Aorta (tissue), 5 donors: Measurements from ENCODE around the gene MACROD2. TPM values are rescaled to one million over a fixed set of nuclear protein-coding genes. Genes with fewer than 3 reads are reported as not detected.

ENCODE experiments used
- ATAC-seq: fragments of 200-7000 bp; cut with Tn5 transposase; one replicate; pipeline ENCODE4 v1.9.1; 2022; ENCODE audit warnings: moderate library complexity; ENCODE audit not compliant: low FRiP score
- DNase-seq, 2 donors: peaks; one replicate each; pipeline ENCODE4 v3.0.0-alpha.2; 2020
- H3K27ac ChIP-seq, 2 donors: one replicate each; pipeline ENCODE4 v1.5.1; 2013; ENCODE audit warnings: low read length in 2 of 2, mild to moderate bottlenecking in 2 of 2, moderate library complexity in 2 of 2, control low read depth in 1 of 2, inconsistent platforms in 1 of 2, low read depth in 1 of 2
- H3K27me3 ChIP-seq, 2 donors: one replicate each; pipeline ENCODE4 v1.6.1; 2013; ENCODE audit warnings: control low read depth in 1 of 2, low read length in 1 of 2, mild to moderate bottlenecking in 1 of 2, moderate library complexity in 1 of 2; ENCODE audit not compliant: insufficient read depth in 2 of 2, control insufficient read depth in 1 of 2
- H3K36me3 ChIP-seq, 2 donors: one replicate each; pipeline ENCODE4 v1.6.1; 2013; ENCODE audit warnings: control low read depth in 1 of 2, low read length in 1 of 2, mild to moderate bottlenecking in 1 of 2; ENCODE audit not compliant: insufficient read depth in 2 of 2, control insufficient read depth in 1 of 2
- H3K4me1 ChIP-seq, 2 donors: one replicate each; pipeline ENCODE4 v1.6.1; 2013; ENCODE audit warnings: low read length in 2 of 2, control low read depth in 1 of 2, mild to moderate bottlenecking in 1 of 2, moderate library complexity in 1 of 2; ENCODE audit not compliant: insufficient read depth in 2 of 2, control insufficient read depth in 1 of 2
- H3K4me3 ChIP-seq, 2 donors: one replicate each; pipeline ENCODE4 v1.5.1; 2013; ENCODE audit warnings: low read length in 2 of 2, control low read depth in 1 of 2, mild to moderate bottlenecking in 1 of 2
- H3K9me3 ChIP-seq: one replicate; pipeline ENCODE4 v1.6.1; 2013; ENCODE audit warnings: mild to moderate bottlenecking, low read length; ENCODE audit not compliant: control insufficient read depth
- WGBS, 2 donors: extraction: QIAGEN DNeasy Blood & Tissue Kit; methylation state at CpG; one replicate each; pipeline ENCODE4 v1.1.7; 2013; 5-methylcytosine and 5-hydroxymethylcytosine counted together
- intact Hi-C, 2 donors: fragments of 100-400 bp; cut with DNase I; formaldehyde crosslinking; loops; one replicate each; pipeline versions ENCODE4 v1.14.2 to v1.15.0; 2022
- polyA plus RNA-seq, 2 donors: library from polyadenylated mRNA; stranded (reverse); fragments of 200-250 nt; gene quantifications; one replicate each; pipeline ENCODE4 v1.2.3, GENCODE V29; 2013
- total RNA-seq, 2 donors: library from RNA; stranded (reverse); fragmentation: NEBNext Ultra II Directional; extraction: Animal tissue kit (Norgen Biotek cat#: 25700); gene quantifications; one replicate each; pipeline ENCODE4 v1.2.1, GENCODE V29; 2021
- donor health status: healthy with polysubstance abuse.
- donor health status: Bipolar disorder and iron deficiency.
- donor health status: DM: no; HTN: no; CAD: no.
- donor health status: DM: no; HTN: no; CAD: no.
- donor health status: DM: yes; HTN: yes; CAD: no.

The MACROD2 gene
- total and polyA plus RNA-seq, 4 donors = 0.90 to 11.2 (median 4.8) TPM

- no peak for ATAC-seq
- H3K4me1 ChIP-seq = no peaks in the 10 kb centered on the region
- no peak overlapping the region for H3K4me3 ChIP-seq
- 76 to 80% methylated on average over 2 of the region's 2 CpGs for WGBS, 2 donors
- H3K9me3 ChIP-seq = no peaks in the 10 kb centered on the region
- no peak overlapping the region for H3K27ac ChIP-seq
- no peak for DNase-seq
- no peaks in the 10 kb centered on the region for H3K27me3 ChIP-seq
- H3K36me3 ChIP-seq = no peaks in the 10 kb centered on the region
- intact Hi-C loops = no loop called here
Measured at GRCh38 chr20:15476186-15476585, 1480.9 kb downstream of the MACROD2 start.

GRCh38 chr20:15476781-15477180 lies 1481.5 kb downstream of the MACROD2 start:
- no peaks in the 10 kb centered on the region for H3K27me3 ChIP-seq
- no peaks in the 10 kb centered on the region for H3K9me3 ChIP-seq
- no peak for DNase-seq
- H3K4me1 ChIP-seq = no peaks in the 10 kb centered on the region
- H3K27ac ChIP-seq = no peak overlapping the region
- no peaks in the 10 kb centered on the region for H3K36me3 ChIP-seq
- intact Hi-C loops = no loop called here
- no peak overlapping the region for H3K4me3 ChIP-seq
- WGBS, 2 donors = 92 to 95% methylated on average over 5 of the region's 5 CpGs
- no peak for ATAC-seq

DNA sequence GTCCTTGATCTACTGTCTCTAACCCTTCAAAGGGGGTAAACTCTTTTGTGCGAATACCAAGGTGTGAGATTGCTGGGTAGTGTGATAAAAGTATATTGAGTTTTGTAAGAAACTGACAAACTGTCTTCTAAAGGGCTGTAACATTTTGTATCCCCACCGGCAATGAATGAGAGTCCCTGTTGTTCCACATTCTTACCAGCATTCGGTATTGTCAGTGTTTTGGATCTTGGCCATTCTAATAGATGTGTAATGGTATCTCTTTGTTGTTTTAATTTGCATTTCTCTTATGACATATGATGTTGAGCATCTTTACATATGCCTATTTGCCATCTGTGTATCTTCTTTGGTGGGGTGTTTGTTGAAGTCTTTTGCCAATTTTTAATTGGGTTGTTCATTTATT lies 1487.2 kb downstream of the MACROD2 start:
- intact Hi-C loops = no loop called here
- H3K27ac ChIP-seq = no peak overlapping the region
- ATAC-seq = no peak
- no peak for DNase-seq
- H3K4me1 ChIP-seq = no peaks in the 10 kb centered on the region
- no peaks in the 10 kb centered on the region for H3K36me3 ChIP-seq
- no peaks in the 10 kb centered on the region for H3K9me3 ChIP-seq
- WGBS, 2 donors = 51 to 60% methylated on average over 3 of the region's 3 CpGs
- H3K4me3 ChIP-seq = no peak overlapping the region
- H3K27me3 ChIP-seq = no peaks in the 10 kb centered on the region

DNA sequence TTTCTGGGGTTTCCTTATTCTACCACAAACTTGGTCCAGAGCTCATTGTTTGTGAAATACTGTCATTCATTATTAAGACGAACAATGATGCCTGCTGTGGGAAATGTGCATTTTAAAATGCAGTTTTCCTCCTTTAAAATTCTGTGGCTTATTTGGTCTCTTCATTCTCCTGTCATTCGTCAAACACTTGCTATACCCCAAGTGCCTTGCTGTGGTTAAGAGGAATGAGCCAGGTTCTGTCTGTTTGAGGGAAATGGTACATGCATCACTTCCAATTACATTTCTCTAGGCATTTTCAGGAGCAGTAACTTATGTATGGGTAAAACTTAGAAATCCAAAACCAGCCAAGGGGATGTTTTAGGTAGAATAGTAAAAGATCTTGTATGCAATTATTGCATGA lies 1490.2 kb downstream of the MACROD2 start:
- 82 to 86% methylated on average over 2 of the region's 2 CpGs for WGBS, 2 donors
- Histone ChIP-seq H3K27me3 (no peaks in the 10 kb centered on the region), H3K9me3 (no peaks in the 10 kb centered on the region), H3K4me3 (no peak overlapping the region), H3K36me3 (no peaks in the 10 kb centered on the region), H3K4me1 (no peaks in the 10 kb centered on the region), H3K27ac (no peak overlapping the region)
- ATAC-seq = no peak
- intact Hi-C loops = no loop called here
- no peak for DNase-seq

DNA sequence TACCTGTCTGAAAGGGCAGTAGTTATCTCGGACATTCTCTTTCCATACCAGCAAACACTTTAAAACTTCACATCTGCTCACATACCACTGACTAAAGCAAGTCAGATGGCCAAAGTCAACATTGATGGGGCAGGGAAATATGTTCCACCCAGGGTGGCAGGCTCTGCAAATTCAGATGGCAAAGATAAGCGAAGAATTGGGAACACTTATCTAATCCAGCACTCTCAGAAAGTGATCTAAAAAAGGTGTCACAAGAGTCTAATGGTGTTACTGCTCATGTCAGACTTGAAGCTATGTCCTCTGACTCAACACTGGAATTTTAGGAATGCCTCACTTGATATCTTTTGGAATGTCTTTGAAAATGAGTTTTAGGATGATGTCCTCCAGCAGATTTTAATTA lies 1491.7 kb downstream of the MACROD2 start:
- H3K27ac ChIP-seq = no peak overlapping the region
- no peaks in the 10 kb centered on the region for H3K4me1 ChIP-seq
- H3K36me3 ChIP-seq = no peaks in the 10 kb centered on the region
- no peaks in the 10 kb centered on the region for H3K27me3 ChIP-seq
- no peak overlapping the region for H3K4me3 ChIP-seq
- WGBS, 2 donors = 79 to 81% methylated on average over 2 of the region's 2 CpGs
- no peaks in the 10 kb centered on the region for H3K9me3 ChIP-seq
- no peak for ATAC-seq
- intact Hi-C loops = no loop called here
- no peak for DNase-seq

GRCh38 chr20:15487682-15488081 lies 1492.4 kb downstream of the MACROD2 start:
- intact Hi-C loops = no loop called here
- 96 to 97% methylated on average over 2 of the region's 2 CpGs for WGBS, 2 donors
- no peaks in the 10 kb centered on the region for H3K36me3 ChIP-seq
- no peaks in the 10 kb centered on the region for H3K9me3 ChIP-seq
- no peaks in the 10 kb centered on the region for H3K27me3 ChIP-seq
- no peak overlapping the region for H3K27ac ChIP-seq
- H3K4me1 ChIP-seq = no peaks in the 10 kb centered on the region
- H3K4me3 ChIP-seq = no peak overlapping the region
- DNase-seq (no peak), ATAC-seq (no peak)

- intact Hi-C loops = no loop called here
- DNase-seq = no peak
- Histone ChIP-seq H3K9me3 (no peaks in the 10 kb centered on the region), H3K4me3 (no peak overlapping the region), H3K4me1 (no peaks in the 10 kb centered on the region), H3K27ac (no peak overlapping the region), H3K27me3 (no peaks in the 10 kb centered on the region), H3K36me3 (no peaks in the 10 kb centered on the region)
- WGBS, 2 donors = 86 to 91% methylated on average over 1 of the region's 1 CpG
- ATAC-seq = no peak
Measured at GRCh38 chr20:15491575-15491974, 1496.3 kb downstream of the MACROD2 start.

GRCh38 chr20:15494851-15495250 lies 1499.5 kb downstream of the MACROD2 start:
- Histone ChIP-seq H3K4me3 (no peak overlapping the region), H3K9me3 (peaks cover 1% of the 10 kb centered on the region), H3K4me1 (no peaks in the 10 kb centered on the region), H3K36me3 (no peaks in the 10 kb centered on the region), H3K27me3 (peaks cover 0 to 1% of the 10 kb centered on the region in 2 donors), H3K27ac (no peak overlapping the region)
- ATAC-seq (no peak), DNase-seq (no peak)
- 75 to 80% methylated on average over 2 of the region's 2 CpGs for WGBS, 2 donors
- intact Hi-C loops = no loop called here

- Histone ChIP-seq H3K36me3 (no peaks in the 10 kb centered on the region), H3K27ac (no peak overlapping the region), H3K4me1 (no peaks in the 10 kb centered on the region), H3K9me3 (peaks cover 1% of the 10 kb centered on the region), H3K4me3 (no peak overlapping the region), H3K27me3 (peaks cover 0 to 1% of the 10 kb centered on the region in 2 donors)
- intact Hi-C loops = no loop called here
- 88 to 89% methylated on average over 3 of the region's 3 CpGs for WGBS, 2 donors
- DNase-seq = no peak
- ATAC-seq = no peak
Measured at GRCh38 chr20:15496501-15497039, 1501.3 kb downstream of the MACROD2 start.
